22Rv1 (cell line): ENCODE measurements around the gene SLC25A10.

Experiments used
- ZFX ChIP-seq: fragments of 450-650 bp; IDR thresholded peaks from 2 replicates; pipeline ENCODE4 v1.6.1; 2017; ENCODE audit warnings: antibody characterized with exemption, borderline replicate concordance
- TF ChIP-seq, protein P1 (sequence below): fragments of 450-650 bp; IDR thresholded peaks from 2 replicates; pipeline ENCODE4 v1.5.1; 2017; ENCODE audit warnings: mild to moderate bottlenecking

DNA sequence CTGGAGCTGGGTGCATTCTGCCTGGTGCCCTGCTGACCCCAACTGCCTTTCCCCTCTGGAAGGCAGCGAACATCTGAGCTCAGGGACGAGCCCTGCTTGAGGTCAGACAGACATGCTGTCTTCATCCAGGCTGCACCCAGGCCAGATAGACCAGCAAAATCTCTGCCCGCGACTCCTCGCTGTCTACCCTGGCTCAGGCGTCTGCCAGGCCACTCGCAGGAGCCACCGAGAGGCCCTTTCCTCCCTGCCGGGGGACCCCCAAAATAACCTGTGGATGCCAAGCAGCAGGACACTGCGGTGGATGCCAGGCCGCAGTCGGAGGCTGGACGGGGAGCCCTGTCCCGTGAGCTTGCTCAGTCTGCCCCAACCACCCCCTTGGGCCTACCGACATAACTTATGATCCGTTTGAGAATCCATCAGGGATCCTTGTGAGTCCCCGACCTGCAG is 3.3 kb upstream of the SLC25A10 start:
- TF ChIP-seq, protein P1, sequence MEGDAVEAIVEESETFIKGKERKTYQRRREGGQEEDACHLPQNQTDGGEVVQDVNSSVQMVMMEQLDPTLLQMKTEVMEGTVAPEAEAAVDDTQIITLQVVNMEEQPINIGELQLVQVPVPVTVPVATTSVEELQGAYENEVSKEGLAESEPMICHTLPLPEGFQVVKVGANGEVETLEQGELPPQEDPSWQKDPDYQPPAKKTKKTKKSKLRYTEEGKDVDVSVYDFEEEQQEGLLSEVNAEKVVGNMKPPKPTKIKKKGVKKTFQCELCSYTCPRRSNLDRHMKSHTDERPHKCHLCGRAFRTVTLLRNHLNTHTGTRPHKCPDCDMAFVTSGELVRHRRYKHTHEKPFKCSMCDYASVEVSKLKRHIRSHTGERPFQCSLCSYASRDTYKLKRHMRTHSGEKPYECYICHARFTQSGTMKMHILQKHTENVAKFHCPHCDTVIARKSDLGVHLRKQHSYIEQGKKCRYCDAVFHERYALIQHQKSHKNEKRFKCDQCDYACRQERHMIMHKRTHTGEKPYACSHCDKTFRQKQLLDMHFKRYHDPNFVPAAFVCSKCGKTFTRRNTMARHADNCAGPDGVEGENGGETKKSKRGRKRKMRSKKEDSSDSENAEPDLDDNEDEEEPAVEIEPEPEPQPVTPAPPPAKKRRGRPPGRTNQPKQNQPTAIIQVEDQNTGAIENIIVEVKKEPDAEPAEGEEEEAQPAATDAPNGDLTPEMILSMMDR = no peak
- no peak for TF ChIP-seq ZFX
